Subcutaneous preadipocyte (primary cell): ENCODE results near the gene EXOSC9. TPM values are rescaled to one million over a fixed set of nuclear protein-coding genes. Genes with fewer than 3 reads are reported as not detected.

Source experiments
- total RNA-seq: library from RNA; depleted of rRNA; stranded (reverse); fragments of >200 nt; gene quantifications from 2 replicates; pipeline ENCODE4 v1.2.3, GENCODE V29; 2012

Gene EXOSC9
- total RNA-seq, result 32.7 and 40.5 TPM in 2 replicates

GRCh38 chr4:121800961-121801714 lies at the start of gene EXOSC9:
Gene EXOSC9 (plus strand): TSS chr4:121801323. CDS start chr4:121801425, 102 bp downstream.

GRCh38 chr4:121764702-121765367 lies 36.3 kb upstream of the EXOSC9 start, which contains the start of gene SMIM43:
Gene SMIM43 (minus strand): TSS chr4:121765164. CDS start chr4:121765105, 59 bp downstream.

GRCh38 chr4:121823505-121824170 lies 22.5 kb downstream of the EXOSC9 start, which contains the start of gene CCNA2:
Gene CCNA2 (minus strand): TSS chr4:121823883. CDS start chr4:121823628, 255 bp downstream.

Other genes with a start within 250 kb of the EXOSC9 start
- gene ANXA5, start 104.3 kb upstream of the EXOSC9 start, total RNA-seq, result 649 and 872 TPM in 2 replicates
- gene SMIM43, start 36.2 kb upstream of the EXOSC9 start, total RNA-seq, result under 0.01 and 0.20 TPM in 2 replicates
- gene CCNA2, start 22.6 kb downstream of the EXOSC9 start, total RNA-seq, result 55.5 and 86.6 TPM in 2 replicates
- gene BBS7, start 69.2 kb downstream of the EXOSC9 start, total RNA-seq, result 16.9 and 23.5 TPM in 2 replicates
- gene TRPC3, start 150.7 kb downstream of the EXOSC9 start, total RNA-seq, result under 0.01 TPM in 1 of 2 replicates, not detected in the other